Measurements from ENCODE around the gene WEE1. TPM values are rescaled to one million over a fixed set of nuclear protein-coding genes. Genes with fewer than 3 reads are reported as not detected.

WEE1 gene
- total and polyA plus RNA-seq, 10 of the 15 experiments (the other 5 are each of a cell fraction or from before 2014, with no cell fraction given) = 13.8 to 69.5 (median 45.4) TPM

GRCh38 chr11:9573052-9573774, at the start of gene WEE1 (continued):
- TF ChIP-seq MXI1 (IDR thresholded peaks at IDR 0.05; ENCODE audit: low read depth, low read length) (no peak; the same call in 1 of the 2 replicates), BRCA1 (IDR thresholded peaks at IDR 0.05; ENCODE audit: low read depth, low read length) (no peak), E2F4 (IDR thresholded peaks at IDR 0.05; ENCODE audit: low read depth, low read length) (peak; percentile 91), STAT1 (conservative IDR thresholded peaks at IDR 0.05) (no peak), MEF2A (IDR thresholded peaks at IDR 0.05; ENCODE audit: insufficient read depth, low read depth, low read length) (0 out of 2 replicates have a peak, but pooled peaks have one; percentile 7), CHD1 (IDR thresholded peaks at IDR 0.05; ENCODE audit: low read depth, low read length) (no peak), ZNF592 (IDR thresholded peaks at IDR 0.05) (no peak), CEBPZ (IDR thresholded peaks at IDR 0.05; ENCODE audit: low read depth, low read length) (no peak), BACH1 (IDR thresholded peaks at IDR 0.05; ENCODE audit: borderline replicate concordance) (no peak), SIX5 (IDR thresholded peaks at IDR 0.05; ENCODE audit: low read depth, low read length, severe bottlenecking) (peak; percentile 1), NFYB (IDR thresholded peaks at IDR 0.05; ENCODE audit: insufficient read depth, low read depth, low read length) (peak; percentile 75), MEF2B (IDR thresholded peaks at IDR 0.05; ENCODE audit: partially characterized antibody, poor library complexity, severe bottlenecking) (peak; percentile 86), LARP7 (IDR thresholded peaks at IDR 0.05) (0 out of 2 replicates have a peak, but pooled peaks have one; percentile 15), ZNF622 (IDR thresholded peaks at IDR 0.05) (no peak), STAT3 (IDR thresholded peaks at IDR 0.05; ENCODE audit: low read depth, low read length) (no peak), NR2F1 (conservative IDR thresholded peaks at IDR 0.05) (peak; percentile 79)
- TF ChIP-seq, protein P1, sequence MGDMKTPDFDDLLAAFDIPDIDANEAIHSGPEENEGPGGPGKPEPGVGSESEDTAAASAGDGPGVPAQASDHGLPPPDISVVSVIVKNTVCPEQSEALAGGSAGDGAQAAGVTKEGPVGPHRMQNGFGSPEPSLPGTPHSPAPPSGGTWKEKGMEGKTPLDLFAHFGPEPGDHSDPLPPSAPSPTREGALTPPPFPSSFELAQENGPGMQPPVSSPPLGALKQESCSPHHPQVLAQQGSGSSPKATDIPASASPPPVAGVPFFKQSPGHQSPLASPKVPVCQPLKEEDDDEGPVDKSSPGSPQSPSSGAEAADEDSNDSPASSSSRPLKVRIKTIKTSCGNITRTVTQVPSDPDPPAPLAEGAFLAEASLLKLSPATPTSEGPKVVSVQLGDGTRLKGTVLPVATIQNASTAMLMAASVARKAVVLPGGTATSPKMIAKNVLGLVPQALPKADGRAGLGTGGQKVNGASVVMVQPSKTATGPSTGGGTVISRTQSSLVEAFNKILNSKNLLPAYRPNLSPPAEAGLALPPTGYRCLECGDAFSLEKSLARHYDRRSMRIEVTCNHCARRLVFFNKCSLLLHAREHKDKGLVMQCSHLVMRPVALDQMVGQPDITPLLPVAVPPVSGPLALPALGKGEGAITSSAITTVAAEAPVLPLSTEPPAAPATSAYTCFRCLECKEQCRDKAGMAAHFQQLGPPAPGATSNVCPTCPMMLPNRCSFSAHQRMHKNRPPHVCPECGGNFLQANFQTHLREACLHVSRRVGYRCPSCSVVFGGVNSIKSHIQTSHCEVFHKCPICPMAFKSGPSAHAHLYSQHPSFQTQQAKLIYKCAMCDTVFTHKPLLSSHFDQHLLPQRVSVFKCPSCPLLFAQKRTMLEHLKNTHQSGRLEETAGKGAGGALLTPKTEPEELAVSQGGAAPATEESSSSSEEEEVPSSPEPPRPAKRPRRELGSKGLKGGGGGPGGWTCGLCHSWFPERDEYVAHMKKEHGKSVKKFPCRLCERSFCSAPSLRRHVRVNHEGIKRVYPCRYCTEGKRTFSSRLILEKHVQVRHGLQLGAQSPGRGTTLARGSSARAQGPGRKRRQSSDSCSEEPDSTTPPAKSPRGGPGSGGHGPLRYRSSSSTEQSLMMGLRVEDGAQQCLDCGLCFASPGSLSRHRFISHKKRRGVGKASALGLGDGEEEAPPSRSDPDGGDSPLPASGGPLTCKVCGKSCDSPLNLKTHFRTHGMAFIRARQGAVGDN (IDR thresholded peaks at IDR 0.05) = no peak

Measured in GM12878 (cell line).